SJSA1 (cell line): ENCODE results near the gene ARHGAP6. TPM values are rescaled to one million over a fixed set of nuclear protein-coding genes. Genes with fewer than 3 reads are reported as not detected.

Experiments used
- DNase-seq, 2 experiments: peaks; one replicate each; pipeline ENCODE4 v3.0.0-alpha.2; 2015 to 2020; ENCODE audit warnings: low spot score in 2 of 2, low read depth in 1 of 2
- H3K27ac ChIP-seq: fragments of 250-450 bp; sonication (Bioruptor Pico); 2 replicates; pipeline ENCODE4 v1.5.1; 2020; ENCODE audit warnings: mild to moderate bottlenecking, moderate library complexity
- H3K27me3 ChIP-seq: fragments of 250-450 bp; sonication (Bioruptor Pico); replicated peaks from 2 replicates; pipeline ENCODE4 v1.5.1; 2020; ENCODE audit warnings: mild to moderate bottlenecking, moderate library complexity
- H3K36me3 ChIP-seq: fragments of 250-450 bp; sonication (Bioruptor Pico); 2 replicates; pipeline ENCODE4 v1.5.1; 2020; ENCODE audit warnings: mild to moderate bottlenecking
- H3K4me1 ChIP-seq: fragments of 250-450 bp; sonication (Bioruptor Pico); replicated peaks from 2 replicates; pipeline ENCODE4 v1.6.1; 2021; ENCODE audit warnings: mild to moderate bottlenecking
- H3K4me3 ChIP-seq: fragments of 250-450 bp; sonication (Bioruptor Pico); 2 replicates; pipeline ENCODE4 v1.5.1; 2020; ENCODE audit warnings: mild to moderate bottlenecking
- H3K9me3 ChIP-seq: fragments of 250-450 bp; sonication (Bioruptor Pico); replicated peaks from 2 replicates; pipeline ENCODE4 v1.5.1; 2020; ENCODE audit warnings: mild to moderate bottlenecking
- total RNA-seq: library from RNA; depleted of rRNA; stranded (reverse); fragments of >200 nt; shearing (Covaris generic); gene quantifications from 2 replicates; pipeline ENCODE4 v1.2.3, GENCODE V29; 2014

Gene ARHGAP6
- total RNA-seq, 1 experiment from 2014 or later = 0.11 TPM

GRCh38 chrX:11215191-11215921 lies 450.4 kb downstream of the ARHGAP6 start:
- H3K4me1 ChIP-seq = no peaks in the 10 kb centered on the region
- H3K27me3 ChIP-seq = no peaks in the 10 kb centered on the region
- H3K9me3 ChIP-seq = no peaks in the 10 kb centered on the region
- H3K4me3 ChIP-seq = no peak overlapping the region
- no peaks in the 10 kb centered on the region for H3K36me3 ChIP-seq
- no peak overlapping the region for H3K27ac ChIP-seq
- DNase-seq = no peak

- Histone ChIP-seq H3K4me3 (no peak overlapping the region), H3K9me3 (no peaks in the 10 kb centered on the region), H3K36me3 (no peaks in the 10 kb centered on the region), H3K27ac (no peak overlapping the region), H3K27me3 (no peaks in the 10 kb centered on the region), H3K4me1 (no peaks in the 10 kb centered on the region)
- DNase-seq = no peak
These were observed 451.2 kb downstream of the ARHGAP6 start for GRCh38 chrX:11214346-11215190.

- no peaks in the 10 kb centered on the region for H3K4me1 ChIP-seq
- no peak overlapping the region for H3K4me3 ChIP-seq
- H3K9me3 ChIP-seq = no peaks in the 10 kb centered on the region
- no peak for DNase-seq
- no peak overlapping the region for H3K27ac ChIP-seq
- no peaks in the 10 kb centered on the region for H3K27me3 ChIP-seq
- no peaks in the 10 kb centered on the region for H3K36me3 ChIP-seq
These were observed 453.0 kb downstream of the ARHGAP6 start for GRCh38 chrX:11212741-11213140.

GRCh38 chrX:11210415-11210801 lies 455.3 kb downstream of the ARHGAP6 start:
- Histone ChIP-seq H3K27me3 (no peaks in the 10 kb centered on the region), H3K27ac (no peak overlapping the region), H3K9me3 (no peaks in the 10 kb centered on the region), H3K36me3 (no peaks in the 10 kb centered on the region), H3K4me3 (no peak overlapping the region), H3K4me1 (no peaks in the 10 kb centered on the region)
- DNase-seq = no peak

- Histone ChIP-seq H3K36me3 (no peaks in the 10 kb centered on the region), H3K4me3 (no peak overlapping the region), H3K9me3 (no peaks in the 10 kb centered on the region), H3K27me3 (no peaks in the 10 kb centered on the region), H3K27ac (no peak overlapping the region), H3K4me1 (no peaks in the 10 kb centered on the region)
- DNase-seq = no peak
These were observed 455.8 kb downstream of the ARHGAP6 start for GRCh38 chrX:11209798-11210414.

- no peak overlapping the region for H3K27ac ChIP-seq
- no peaks in the 10 kb centered on the region for H3K36me3 ChIP-seq
- H3K4me1 ChIP-seq = no peaks in the 10 kb centered on the region
- H3K4me3 ChIP-seq = no peak overlapping the region
- H3K9me3 ChIP-seq = no peaks in the 10 kb centered on the region
- H3K27me3 ChIP-seq = no peaks in the 10 kb centered on the region
- no peak for DNase-seq
These were observed 459.0 kb downstream of the ARHGAP6 start for GRCh38 chrX:11206716-11207115.

GRCh38 chrX:11205796-11206195 lies 459.9 kb downstream of the ARHGAP6 start:
- Histone ChIP-seq H3K27me3 (no peaks in the 10 kb centered on the region), H3K4me1 (no peaks in the 10 kb centered on the region), H3K27ac (no peak overlapping the region), H3K36me3 (no peaks in the 10 kb centered on the region), H3K4me3 (no peak overlapping the region), H3K9me3 (no peaks in the 10 kb centered on the region)
- DNase-seq = no peak

GRCh38 chrX:11197671-11198070 lies 468.0 kb downstream of the ARHGAP6 start:
- DNase-seq = no peak
- H3K27ac ChIP-seq = no peak overlapping the region
- no peaks in the 10 kb centered on the region for H3K4me1 ChIP-seq
- no peaks in the 10 kb centered on the region for H3K36me3 ChIP-seq
- H3K4me3 ChIP-seq = no peak overlapping the region
- no peaks in the 10 kb centered on the region for H3K9me3 ChIP-seq
- H3K27me3 ChIP-seq = no peaks in the 10 kb centered on the region

GRCh38 chrX:11196476-11196875 lies 469.2 kb downstream of the ARHGAP6 start:
- Histone ChIP-seq H3K27ac (no peak overlapping the region), H3K4me3 (no peak overlapping the region), H3K36me3 (no peaks in the 10 kb centered on the region), H3K27me3 (no peaks in the 10 kb centered on the region), H3K4me1 (no peaks in the 10 kb centered on the region), H3K9me3 (no peaks in the 10 kb centered on the region)
- DNase-seq = no peak

GRCh38 chrX:11193035-11193469 lies 472.7 kb downstream of the ARHGAP6 start:
- Histone ChIP-seq H3K27ac (no peak overlapping the region), H3K27me3 (no peaks in the 10 kb centered on the region), H3K36me3 (no peaks in the 10 kb centered on the region), H3K4me3 (no peak overlapping the region), H3K4me1 (no peaks in the 10 kb centered on the region), H3K9me3 (no peaks in the 10 kb centered on the region)
- DNase-seq = no peak

GRCh38 chrX:11190745-11191510 lies 474.8 kb downstream of the ARHGAP6 start:
- no peaks in the 10 kb centered on the region for H3K36me3 ChIP-seq
- no peaks in the 10 kb centered on the region for H3K9me3 ChIP-seq
- H3K27me3 ChIP-seq = no peaks in the 10 kb centered on the region
- H3K4me1 ChIP-seq = no peaks in the 10 kb centered on the region
- no peak for DNase-seq
- H3K27ac ChIP-seq = no peak overlapping the region
- no peak overlapping the region for H3K4me3 ChIP-seq

GRCh38 chrX:11189097-11189496 lies 476.6 kb downstream of the ARHGAP6 start:
- no peaks in the 10 kb centered on the region for H3K9me3 ChIP-seq
- H3K27ac ChIP-seq = no peak overlapping the region
- no peak for DNase-seq
- H3K27me3 ChIP-seq = no peaks in the 10 kb centered on the region
- H3K4me1 ChIP-seq = no peaks in the 10 kb centered on the region
- no peak overlapping the region for H3K4me3 ChIP-seq
- H3K36me3 ChIP-seq = no peaks in the 10 kb centered on the region

- no peak overlapping the region for H3K4me3 ChIP-seq
- no peaks in the 10 kb centered on the region for H3K27me3 ChIP-seq
- no peak for DNase-seq
- H3K4me1 ChIP-seq = no peaks in the 10 kb centered on the region
- H3K9me3 ChIP-seq = no peaks in the 10 kb centered on the region
- no peak overlapping the region for H3K27ac ChIP-seq
- H3K36me3 ChIP-seq = no peaks in the 10 kb centered on the region
These were observed 477.1 kb downstream of the ARHGAP6 start for GRCh38 chrX:11188664-11189063.
